ENCODE results near the gene KDELR1.

KDELR1 gene

DNA sequence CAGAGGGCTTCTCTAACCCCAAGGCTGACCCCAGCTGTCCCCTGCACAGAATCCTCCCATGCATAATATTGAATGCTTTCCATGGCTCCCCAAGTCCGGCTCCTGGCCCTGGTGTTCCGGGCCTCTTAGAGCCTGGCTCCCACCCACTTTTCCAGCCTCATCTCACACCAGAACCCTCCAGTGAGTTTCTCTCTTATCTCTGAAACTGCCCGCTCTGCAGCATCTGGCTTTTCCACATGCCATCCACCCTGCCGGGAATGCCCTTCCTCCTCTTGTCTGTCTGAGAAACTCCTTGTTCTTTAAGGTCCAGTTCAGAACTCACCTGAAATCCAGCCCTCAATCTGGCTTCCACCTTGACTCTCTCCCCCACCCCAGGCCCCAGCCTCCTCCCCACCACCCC, 20.4 kb downstream of the KDELR1 start:
- DNase-seq: peak; percentile 42 to 59

DNA sequence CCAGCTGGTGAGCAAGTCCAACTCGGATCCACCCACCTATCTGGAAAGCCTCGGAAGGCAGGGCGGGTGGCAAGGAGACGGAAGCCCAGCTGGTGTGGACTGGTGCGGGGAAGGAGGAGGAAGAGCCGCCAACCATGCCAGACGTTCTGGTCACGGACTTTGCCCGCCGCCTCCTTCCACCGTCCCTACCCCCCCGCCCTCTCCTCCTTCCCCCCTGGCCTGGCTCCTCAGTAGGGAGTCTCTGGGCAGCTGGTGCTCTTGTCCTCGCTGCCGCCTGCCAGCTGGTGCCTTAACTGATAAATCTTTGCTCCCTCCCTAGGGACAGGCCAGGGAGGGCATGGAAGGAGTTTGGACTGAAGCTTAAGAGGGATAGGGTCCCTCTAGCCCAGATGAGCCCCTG, 22.4 kb downstream of the KDELR1 start:
- DNase-seq: peak; percentile 99

DNA sequence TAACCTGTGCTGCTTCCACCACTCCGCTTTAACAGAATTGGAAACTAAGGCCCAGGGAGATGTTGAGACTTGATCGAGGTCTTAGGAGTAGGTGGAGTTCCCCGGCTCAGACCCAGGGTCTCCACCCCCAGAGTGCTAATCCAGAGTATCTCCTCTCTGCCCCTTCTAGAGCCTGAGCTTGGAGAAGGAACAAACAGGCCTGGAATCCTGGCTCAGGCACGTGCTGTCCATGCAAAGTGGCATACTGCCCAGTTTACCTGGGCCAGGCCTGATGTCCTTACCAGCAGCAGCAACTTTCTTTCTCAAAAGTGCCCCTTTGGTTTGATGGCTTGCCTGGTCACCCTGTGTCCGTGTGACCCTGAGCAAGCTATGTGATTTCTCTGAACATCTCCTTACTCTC, 23.5 kb downstream of the KDELR1 start:
- peak in 1 of 2 experiments; percentile 57 for DNase-seq

DNA sequence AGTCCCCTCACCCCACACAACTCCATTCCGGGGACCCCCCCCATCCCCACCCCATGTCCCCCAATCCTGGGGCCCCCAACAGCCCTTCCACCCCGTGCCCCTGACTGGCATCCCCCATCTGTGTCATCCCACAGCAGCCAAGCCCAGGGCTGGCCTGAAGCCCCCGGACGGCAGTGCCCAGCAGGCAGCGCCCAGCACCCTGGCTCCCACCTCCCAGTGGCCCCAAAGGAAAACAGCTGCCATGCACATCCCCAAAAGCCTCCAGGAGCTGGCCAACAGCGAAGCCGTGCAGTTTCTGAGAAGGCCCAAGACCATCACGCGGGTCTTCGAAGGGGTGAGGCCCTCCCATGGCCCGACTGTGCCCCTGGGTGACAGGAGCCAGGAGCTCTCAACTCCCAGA, 25.7 kb downstream of the KDELR1 start:
- DNase-seq: no peak

DNA sequence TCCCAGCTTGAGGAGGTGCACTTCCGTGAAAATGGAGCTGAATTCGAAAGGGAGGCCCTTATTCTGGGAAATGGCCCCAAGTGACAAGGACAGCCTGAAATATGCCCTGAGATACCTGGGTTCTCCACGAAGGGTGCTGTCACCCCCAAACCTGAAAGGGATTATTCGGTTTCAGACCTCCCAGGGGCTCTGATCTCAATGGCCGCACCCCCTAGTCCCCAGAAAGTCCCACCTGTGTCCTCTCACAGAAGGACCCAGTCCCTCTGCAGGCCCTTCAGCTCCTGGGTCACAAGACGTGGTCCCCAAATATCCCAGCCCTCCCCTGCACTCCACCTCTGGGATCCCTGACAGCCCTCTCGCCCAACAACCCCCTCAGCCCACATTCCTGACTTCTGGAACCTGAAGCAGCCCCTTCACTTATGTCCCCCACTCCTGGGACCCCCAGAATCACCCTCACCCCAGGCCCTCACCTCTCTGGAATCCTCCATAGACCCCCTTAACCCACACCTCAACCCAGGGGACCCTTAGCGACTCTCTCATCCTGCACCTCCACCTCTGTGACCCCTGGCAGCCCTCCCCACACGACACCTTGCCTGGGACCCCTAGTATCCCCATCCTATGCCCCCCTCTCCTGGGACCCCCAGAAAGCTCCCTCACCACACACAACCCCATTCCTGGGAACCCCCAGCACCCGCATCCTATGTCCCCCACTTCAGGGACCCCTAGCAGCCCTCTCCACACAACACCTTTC, 26.6 kb downstream of the KDELR1 start:
- DNase-seq: no peak

DNA sequence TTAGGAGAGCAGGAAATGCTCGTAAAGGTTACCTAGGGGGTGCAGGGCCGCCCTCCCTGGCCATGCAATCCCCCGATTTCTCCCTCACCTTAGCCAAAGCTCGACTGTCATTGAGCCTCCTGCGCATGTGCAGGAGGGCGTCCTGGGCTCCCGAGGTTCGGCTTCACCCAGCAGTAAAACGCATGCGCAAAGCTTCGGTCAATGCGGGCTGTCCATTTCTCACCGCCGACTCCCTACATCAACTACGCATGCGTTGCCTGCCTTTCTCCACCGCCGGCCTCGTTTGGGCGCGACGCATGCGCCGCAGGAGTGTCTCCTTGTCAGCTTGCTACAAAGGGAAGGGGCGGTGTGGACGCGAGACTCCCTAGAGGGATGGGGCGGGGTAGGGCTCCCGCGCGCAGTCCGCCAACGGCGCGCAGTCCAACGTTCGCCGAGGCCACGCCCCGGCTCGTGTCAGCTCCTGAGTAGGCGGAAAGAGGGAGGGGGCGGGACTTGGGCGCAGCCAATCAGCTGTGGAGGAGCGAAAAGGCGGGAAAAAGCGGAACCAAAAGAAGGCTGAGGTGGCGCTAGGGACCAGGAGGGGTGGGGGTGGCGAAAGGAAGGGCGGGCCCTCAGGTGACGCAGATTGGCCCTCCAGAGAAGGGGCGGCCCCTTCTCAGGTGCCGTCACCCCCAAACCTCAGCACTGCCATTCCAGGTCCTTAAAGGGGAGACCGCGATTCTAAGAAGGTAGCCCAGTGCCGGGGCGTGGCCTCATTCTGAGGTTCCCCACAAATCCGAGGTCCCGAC, 27.3 kb downstream of the KDELR1 start, which contains the start of the genes SYNGR4 and TMEM143:
SYNGR4 (plus strand) TSS at position 558 of the 788 bp plus-strand sequence. CDS start 1,476 bp downstream, outside the sequence.
TMEM143 (minus strand) TSS at position 131 of the 788 bp plus-strand sequence; CDS start at position 111, 20 bp downstream.
- DNase-seq: peak; percentile 99 to 100

DNA sequence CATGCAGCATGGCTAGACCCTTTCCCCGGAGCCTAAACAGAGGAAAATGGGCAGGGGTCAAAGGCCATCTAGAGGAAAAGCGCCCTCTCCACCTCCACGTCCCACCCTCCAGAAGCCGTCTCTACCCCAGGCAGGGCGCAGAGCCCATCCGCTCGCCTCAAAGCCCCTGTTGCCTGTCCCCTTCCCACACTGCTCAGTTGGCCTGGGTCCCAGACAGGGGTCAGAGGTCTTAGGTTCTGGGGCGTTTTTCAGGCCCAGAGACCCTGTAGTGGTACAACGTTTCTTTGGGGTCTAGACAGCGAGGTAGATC, 27.9 kb downstream of the KDELR1 start:
- no peak for DNase-seq

DNA sequence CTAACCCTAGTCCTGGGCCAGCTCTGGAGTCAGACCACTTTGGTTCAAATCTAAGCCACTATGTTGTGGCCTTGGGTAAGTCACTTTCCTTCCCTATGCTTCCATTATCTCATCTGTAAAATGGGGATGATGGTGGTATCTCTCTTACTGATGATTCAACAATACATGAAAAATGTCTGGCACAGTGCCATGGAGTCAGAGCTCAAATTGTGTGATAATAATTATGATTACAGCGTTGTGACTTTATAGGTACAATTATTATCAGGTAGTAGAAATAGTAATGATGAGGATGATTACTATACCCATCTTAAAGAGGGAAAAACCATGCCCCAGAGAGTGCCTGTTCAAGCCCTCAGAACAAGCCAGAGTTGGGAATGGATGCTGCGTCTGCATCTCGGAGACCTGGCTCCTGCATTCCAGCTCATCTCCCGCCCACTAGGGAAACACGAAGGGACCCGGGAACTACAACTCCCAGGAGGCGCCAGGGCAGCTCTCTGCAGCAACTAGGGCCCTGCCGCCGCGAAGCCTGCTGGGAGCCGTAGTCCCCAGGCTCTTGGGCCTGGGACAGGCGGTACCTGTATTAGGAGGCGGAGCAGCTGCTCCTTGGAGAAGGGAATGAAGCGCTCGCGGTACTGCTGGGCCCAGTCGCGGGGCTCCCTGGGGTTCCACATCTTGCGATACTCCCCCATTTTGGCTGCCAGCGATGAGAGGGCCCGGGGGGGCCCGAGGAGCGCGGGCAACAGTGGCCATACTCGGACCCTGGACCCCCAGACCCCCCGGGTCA, 28.4 kb downstream of the KDELR1 start:
- peak; percentile 94 to 98 for DNase-seq

DNA sequence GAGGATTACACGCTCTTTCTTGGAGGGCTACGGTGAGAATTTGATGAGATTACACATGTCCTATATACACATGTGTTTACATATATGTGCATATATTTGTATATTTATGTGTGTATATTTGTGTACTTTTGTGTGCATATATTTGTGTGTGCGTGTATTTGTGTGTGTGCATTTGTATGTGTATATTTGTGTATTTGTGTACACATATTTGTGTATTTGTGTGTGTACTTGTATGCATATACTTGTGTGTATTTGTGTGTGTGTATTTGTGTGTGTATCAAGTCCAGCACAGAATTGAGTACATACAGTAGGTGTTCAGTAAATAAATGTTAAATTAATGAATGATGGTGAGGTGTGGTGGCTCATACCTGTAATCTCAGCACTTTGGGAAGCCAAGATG, 29.4 kb downstream of the KDELR1 start:
- no peak for DNase-seq

DNA sequence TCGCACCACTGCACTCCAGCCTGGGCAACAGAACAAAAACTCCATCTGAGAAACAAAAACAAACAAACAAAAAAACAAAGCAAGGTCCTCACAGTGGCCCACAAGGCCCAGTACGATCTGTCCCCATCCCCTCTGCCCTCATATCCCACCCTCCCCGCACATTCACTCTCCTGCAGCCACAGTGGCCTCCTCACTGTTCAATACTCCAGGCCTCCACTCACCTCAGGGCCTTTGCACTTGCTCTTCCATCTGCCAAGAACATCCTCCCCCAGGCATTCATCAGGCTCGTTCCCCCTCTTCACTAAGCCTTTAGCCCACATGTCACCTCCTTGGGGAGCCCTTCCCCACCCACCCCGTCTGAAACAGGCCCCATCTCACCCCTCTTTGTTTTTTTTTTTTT, 32.2 kb downstream of the KDELR1 start:
- DNase-seq: no peak

DNA sequence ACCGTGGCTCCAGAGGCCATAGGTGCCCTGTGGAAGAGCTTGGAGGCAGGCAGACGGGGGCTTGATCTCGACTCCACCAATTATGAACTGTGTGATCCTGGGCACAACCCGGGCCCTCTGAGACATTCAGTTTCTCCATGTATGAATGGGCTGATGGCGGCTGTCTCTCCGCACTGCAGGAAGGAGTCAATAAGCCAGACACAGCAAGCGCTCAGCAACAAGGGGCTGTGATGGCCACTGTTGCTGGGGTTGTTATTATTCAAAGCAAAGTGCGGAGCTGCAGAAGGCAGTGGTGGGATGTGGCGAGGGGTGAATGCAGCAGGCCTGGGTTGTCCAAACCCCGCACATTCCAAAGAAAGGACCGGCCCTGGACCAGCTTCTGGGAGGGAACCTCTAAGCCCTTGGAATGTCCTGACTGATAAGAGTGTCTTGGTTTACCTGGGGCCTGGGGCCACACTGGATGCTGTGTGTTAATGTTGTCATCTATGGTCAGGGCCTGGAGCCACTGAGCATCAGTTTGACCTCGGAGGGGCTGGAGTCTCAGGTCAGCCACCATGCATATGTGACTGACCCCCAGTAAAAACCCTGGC, 35.9 kb downstream of the KDELR1 start:
- no peak for DNase-seq

DNA sequence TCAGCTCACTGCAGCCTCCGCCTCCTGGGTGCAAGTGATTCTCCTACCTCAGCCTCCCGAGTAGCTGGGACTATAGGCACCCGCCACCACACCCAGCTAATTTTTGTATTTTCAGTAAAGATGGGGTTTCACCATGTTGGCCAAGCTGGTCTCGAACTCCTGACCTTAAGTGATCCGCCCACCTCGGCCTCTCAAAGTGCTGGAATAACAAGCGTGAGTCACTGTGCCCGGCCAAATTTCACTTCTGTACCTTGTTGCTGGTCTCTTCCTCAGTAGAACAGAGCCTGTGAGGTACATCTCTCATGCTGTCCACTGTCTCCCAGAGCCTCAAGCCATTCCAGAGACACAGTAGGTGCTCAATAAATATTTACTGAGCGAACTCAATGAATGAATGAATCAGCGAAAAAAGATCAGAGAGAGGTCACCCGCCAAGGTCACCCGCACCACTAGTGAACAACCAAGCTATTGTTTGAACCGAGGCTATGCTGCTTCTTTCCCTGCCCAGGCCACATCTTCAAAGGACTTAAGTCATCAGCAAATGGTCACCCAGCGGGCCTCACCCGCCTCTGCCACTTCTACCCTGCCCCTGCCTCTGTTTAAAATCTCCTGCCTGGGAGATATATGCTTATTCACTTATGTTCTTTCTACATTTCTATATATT, 36.9 kb downstream of the KDELR1 start:
- no peak for DNase-seq

DNA sequence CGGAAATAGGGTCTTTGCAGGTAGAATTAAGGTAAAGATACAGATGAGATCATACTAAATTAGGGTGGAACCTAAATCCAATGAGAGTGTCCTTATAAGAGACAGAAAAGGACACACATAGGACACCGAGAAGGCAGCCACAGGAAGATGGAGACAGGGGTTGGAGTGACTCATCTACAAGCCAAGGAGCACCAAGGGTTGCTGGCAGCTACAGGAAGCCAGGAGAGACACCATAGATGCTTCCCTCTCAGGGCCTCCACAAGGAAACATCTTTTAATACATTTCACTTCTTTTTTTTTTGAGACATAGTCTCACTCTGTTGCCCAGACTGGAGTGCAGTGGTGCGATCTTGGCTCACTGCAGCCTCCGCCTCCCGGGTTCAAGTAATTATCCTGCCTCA, 37.7 kb downstream of the KDELR1 start:
- no peak for DNase-seq

DNA sequence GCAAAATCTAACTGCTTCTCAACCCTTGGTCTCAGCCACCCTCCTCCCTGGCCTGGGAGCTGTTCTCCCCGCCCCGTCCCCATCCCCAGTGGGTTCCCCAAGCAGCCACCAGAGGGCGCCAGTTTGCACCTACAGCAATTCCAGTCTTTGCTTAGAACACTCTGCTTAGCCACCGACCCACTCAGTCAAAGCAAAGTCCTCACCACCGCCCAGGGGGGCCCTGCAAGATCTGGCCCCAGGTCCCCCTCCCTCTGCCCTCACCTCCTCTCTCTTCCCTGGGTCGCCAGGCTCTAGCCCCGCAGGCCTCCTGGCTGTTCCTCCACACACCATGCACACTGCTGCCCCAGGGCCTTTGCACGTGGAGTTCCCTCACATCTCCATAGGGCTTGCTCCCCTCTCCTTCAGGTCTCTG, 40.0 kb downstream of the KDELR1 start:
- peak; percentile 78 to 83 for DNase-seq

DNA sequence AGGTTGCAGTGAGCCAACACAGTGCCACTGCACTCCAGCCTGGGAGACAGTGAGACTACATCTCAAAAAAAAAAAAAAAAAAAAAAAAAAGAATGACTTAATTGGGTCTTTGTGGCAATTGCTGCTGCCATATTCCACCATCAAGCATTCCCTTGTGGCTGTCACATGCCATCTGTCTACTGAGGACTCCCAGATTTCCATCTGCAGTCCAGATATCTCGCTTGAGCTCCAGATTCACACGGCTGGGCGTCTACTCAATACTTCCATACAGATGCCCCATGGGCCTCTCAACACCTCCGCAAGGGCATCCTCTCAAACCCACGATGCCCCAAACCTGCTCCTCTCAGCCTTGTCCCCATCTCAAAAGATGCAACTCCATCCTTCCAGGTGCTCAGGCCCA, 40.5 kb downstream of the KDELR1 start:
- DNase-seq: peak; percentile 78 to 86

DNA sequence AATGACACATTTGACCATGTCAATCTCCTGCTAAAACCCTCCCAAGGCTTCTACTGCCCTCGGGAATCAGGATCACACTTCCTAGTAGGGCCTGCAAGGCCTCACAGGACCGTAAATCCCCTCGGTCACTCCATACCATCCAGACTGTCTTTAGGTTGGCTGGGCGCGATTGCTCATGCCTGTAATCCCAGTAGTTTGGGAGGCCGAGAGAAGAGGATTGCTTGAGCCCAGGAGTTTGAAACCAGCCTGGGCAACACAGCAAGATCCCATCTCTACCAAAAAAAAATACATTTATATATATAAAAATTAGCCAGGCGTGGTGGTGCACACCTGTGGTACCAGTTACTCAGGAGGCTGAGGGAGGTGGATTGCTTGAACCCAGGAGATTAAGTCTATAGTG, 42.6 kb downstream of the KDELR1 start:
- DNase-seq: no peak

DNA sequence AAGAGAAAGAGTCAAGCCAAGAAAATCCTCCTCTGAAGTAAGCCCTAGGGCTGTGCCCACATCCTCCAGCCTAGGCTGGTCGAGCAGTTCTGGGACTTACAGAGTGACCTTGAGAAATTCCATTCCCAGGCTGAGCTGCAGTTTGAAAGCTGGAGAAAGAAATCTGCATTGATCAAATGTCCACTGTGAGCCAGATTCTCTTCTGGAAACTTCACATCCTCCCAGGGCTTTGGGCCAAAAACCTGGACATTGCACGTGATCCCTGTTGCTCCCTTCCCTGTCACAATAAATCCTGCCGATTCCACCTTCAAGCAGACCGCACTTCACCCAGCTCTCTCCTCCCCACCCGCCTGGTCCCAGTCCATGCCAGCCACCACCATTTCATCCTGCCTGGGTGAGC, 43.3 kb downstream of the KDELR1 start:
- no peak for DNase-seq

DNA sequence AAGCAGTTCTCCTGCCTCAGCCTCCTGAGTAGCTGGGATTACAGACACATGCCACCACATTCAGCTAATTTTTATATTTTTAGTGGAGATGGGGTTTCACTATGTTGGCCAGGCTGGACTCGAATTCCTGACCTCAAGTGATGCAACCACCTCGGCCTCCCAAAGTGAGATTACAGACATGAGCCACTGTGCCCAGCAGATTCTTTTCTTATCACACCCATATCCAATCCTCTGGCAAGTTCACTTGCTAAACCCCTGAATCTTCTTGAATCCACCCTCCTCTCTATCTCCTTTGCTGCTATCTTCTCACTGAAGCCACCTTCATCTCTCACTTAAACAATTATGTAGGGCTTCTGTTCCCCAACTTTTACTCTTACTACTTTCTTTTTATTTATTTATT, 45.2 kb downstream of the KDELR1 start:
- no peak for DNase-seq

DNA sequence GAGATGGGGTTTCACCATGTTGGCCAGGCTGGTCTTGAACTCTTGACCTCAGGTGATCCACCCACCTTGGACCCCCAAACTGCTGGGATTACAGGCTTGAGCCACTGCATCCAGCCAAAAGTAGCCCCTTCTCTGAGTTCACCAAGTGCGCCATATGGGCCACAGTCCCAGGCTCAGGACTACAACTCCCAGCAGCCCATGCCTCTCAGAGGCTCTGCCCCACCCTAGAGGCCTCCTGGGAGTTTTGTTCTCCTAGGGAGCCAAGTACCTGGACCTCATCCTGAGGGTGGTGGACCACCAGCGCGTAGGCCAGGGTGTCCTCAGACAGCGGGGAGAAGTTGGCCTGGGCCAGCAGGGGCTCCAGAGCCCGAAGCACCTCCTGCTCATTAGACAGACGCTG, 46.5 kb downstream of the KDELR1 start:
- peak; percentile 81 to 91 for DNase-seq

DNA sequence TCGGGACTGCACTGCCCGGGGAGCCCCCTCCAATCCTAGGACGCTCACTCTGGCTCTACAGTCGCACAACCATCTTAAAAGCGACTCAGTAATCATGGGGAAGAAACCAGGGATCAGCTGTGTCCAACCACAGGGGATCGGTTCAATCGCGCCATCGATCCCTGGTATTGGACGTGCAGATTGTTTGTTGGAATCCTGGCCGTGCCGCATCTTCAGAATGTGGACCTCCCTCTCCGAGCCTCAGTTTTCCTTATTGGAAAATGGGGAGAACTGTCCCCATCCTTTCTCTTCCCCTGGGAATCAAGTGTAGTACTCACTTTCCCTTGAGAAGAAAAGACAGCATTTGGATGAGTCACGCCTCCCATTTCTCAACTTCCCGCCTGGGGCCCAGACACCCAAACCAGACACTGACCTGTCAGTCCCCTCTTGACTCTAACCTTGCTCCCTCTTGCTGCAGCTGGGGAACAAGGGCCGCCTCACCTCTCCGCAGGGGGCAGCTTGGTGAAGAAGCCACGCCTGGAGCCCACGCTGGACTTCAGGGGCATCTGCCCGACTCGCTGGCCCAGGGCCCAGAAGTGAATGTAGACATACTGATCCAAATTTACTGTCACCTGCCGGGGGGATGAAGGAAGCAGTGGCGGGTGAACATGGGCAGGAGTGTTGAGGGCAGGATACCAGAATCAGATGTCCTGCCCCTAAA, 48.4 kb downstream of the KDELR1 start:
- no peak for DNase-seq

DNA sequence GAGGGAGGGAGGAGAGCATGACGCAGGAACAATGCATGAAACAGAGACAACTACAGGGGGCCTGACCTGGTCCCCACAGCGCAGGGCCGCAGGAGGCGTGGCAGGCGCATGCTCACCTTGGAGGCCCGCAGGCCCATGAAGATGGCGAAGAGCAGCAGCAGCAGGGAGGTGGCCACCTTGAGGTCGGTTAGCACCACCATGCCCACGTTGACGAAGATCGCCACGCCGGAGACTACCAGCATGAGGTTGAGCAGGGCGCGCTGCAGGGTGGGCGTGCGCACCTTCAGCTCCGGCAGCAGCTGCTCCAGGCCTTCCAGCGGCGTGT, 49.0 kb downstream of the KDELR1 start:
- DNase-seq: peak in 1 of 2 experiments; percentile 33
